GM21447 (cell line): Measurements from ENCODE around the gene RPL22L1.
"Not testable (repeated sequence)": the region's sequence is repeated elsewhere in the genome, so short reads cannot be mapped to it uniquely, and the experiment has no call there.

Source experiments
- ATAC-seq: cut with Tn5 transposase; IDR thresholded peaks from one replicate; pipeline ENCODE4 v1.9.1; 2021; ENCODE audit not compliant: unreplicated experiment

RPL22L1 gene

GRCh38 chr3:170835336-170835735 lies 34.7 kb downstream of the RPL22L1 start:
- ATAC-seq, result no peak

GRCh38 chr3:170830580-170830979 lies 39.4 kb downstream of the RPL22L1 start:
- no peak for ATAC-seq

GRCh38 chr3:170829546-170830272 lies 40.3 kb downstream of the RPL22L1 start:
- ATAC-seq, result no peak

- no peak for ATAC-seq
Observed at GRCh38 chr3:170826047-170826446, 43.9 kb downstream of the RPL22L1 start.

- not testable (repeated sequence) for ATAC-seq
Observed at GRCh38 chr3:170823562-170823961, 46.4 kb downstream of the RPL22L1 start.

GRCh38 chr3:170818325-170818724 lies 51.7 kb downstream of the RPL22L1 start:
- ATAC-seq, result not testable (repeated sequence)

GRCh38 chr3:170817471-170817870 lies 52.5 kb downstream of the RPL22L1 start:
- ATAC-seq, result not testable (repeated sequence)

GRCh38 chr3:170816841-170817240 lies 53.2 kb downstream of the RPL22L1 start:
- no peak for ATAC-seq

- ATAC-seq, result no peak
Observed at GRCh38 chr3:170816341-170816740, 53.7 kb downstream of the RPL22L1 start.

GRCh38 chr3:170815936-170816335 lies 54.1 kb downstream of the RPL22L1 start:
- no peak for ATAC-seq

- no peak for ATAC-seq
Observed at GRCh38 chr3:170815340-170815739, 54.7 kb downstream of the RPL22L1 start.
